Body of pancreas (tissue), 4 donors: ENCODE data around the gene RGS17.

Experiments used
- CTCF ChIP-seq, 7 experiments: fragments of 450-650 bp in 4 of 7; fragments of 200-600 bp in 3 of 7; sonication (generic) in 3 of 7; IDR thresholded peaks; one replicate each; pipeline ENCODE4 v1.5.1; 2016 to 2019; ENCODE audit warnings: antibody characterized with exemption in 7 of 7
- POLR2A ChIP-seq, 3 donors: fragments of 450-650 bp; IDR thresholded peaks; one replicate each; pipeline ENCODE4 v1.6.1; 2016; ENCODE audit warnings: antibody characterized with exemption in 3 of 3, mild to moderate bottlenecking in 2 of 3

- TF ChIP-seq CTCF (IDR thresholded peaks at IDR 0.05) (no peak), POLR2A (IDR thresholded peaks at IDR 0.05) (no peak)
These were observed 112.7 kb downstream of the RGS17 start for GRCh38 chr6:153018355-153018754.
